NCI-H2107 treated with DMSO at 0.1 percent for 48 hours (cell line): ENCODE measurements around the gene PGAP6.
"Not testable (repeated sequence)": the region's sequence is repeated elsewhere in the genome, so short reads cannot be mapped to it uniquely, and the experiment has no call there.

Source experiments
- DNase-seq: peaks from one replicate; lab custom pipeline; 2025; ENCODE audit not compliant: unreplicated experiment; lab: John Stamatoyannopoulos, UW

PGAP6 gene

GRCh38 chr16:368388-369158, 13.2 kb downstream of the PGAP6 start:
- no peak for DNase-seq

- no peak for DNase-seq
Measured at GRCh38 chr16:367333-367903, 14.4 kb downstream of the PGAP6 start.

GRCh38 chr16:366476-366875, 15.3 kb downstream of the PGAP6 start:
- no peak for DNase-seq

- DNase-seq = no peak
Measured at GRCh38 chr16:364595-365491, 16.9 kb downstream of the PGAP6 start.

- no peak for DNase-seq
Measured at GRCh38 chr16:363766-364490, 17.9 kb downstream of the PGAP6 start.

GRCh38 chr16:363110-363765, 18.5 kb downstream of the PGAP6 start:
- DNase-seq = no peak

- not testable (repeated sequence) for DNase-seq
Measured at GRCh38 chr16:362702-362999, 19.1 kb downstream of the PGAP6 start.

GRCh38 chr16:361872-362701, 19.7 kb downstream of the PGAP6 start:
- DNase-seq = peak; percentile 73

- DNase-seq = no peak
Measured at GRCh38 chr16:361341-361871, 20.4 kb downstream of the PGAP6 start.

- no peak for DNase-seq
Measured at GRCh38 chr16:360698-361336, 21.0 kb downstream of the PGAP6 start.

GRCh38 chr16:359871-360697, 21.7 kb downstream of the PGAP6 start:
- no peak for DNase-seq

- DNase-seq = no peak
Measured at GRCh38 chr16:359067-359763, 22.6 kb downstream of the PGAP6 start.

GRCh38 chr16:356741-357140, 25.0 kb downstream of the PGAP6 start:
- DNase-seq = no peak

GRCh38 chr16:354971-355461, 26.8 kb downstream of the PGAP6 start:
- DNase-seq = no peak

GRCh38 chr16:354291-354881, 27.4 kb downstream of the PGAP6 start:
- no peak for DNase-seq

GRCh38 chr16:353404-354290, 28.1 kb downstream of the PGAP6 start:
- no peak for DNase-seq
